Fibroblast of peridontal ligament (primary cell): ENCODE data around the gene CABP4.

Source experiments
- DNase-seq: peaks from one replicate; pipeline ENCODE4 v3.0.0-alpha.2; 2010; ENCODE audit errors: extremely low read depth

Gene CABP4

GRCh38 chr11:67455054-67455453 lies at the start of gene CABP4:
CABP4 (plus strand) TSS chr11:67455354; CDS start chr11:67455424, 70 bp downstream.
- no peak for DNase-seq

- DNase-seq: no peak
Observed at GRCh38 chr11:67405688-67406339, 49.3 kb upstream of the CABP4 start.

GRCh38 chr11:67406420-67406968 lies 48.7 kb upstream of the CABP4 start:
- DNase-seq: no peak

- no peak for DNase-seq
Observed at GRCh38 chr11:67406969-67407687, 48.0 kb upstream of the CABP4 start.

GRCh38 chr11:67407688-67408163 lies 47.4 kb upstream of the CABP4 start:
- DNase-seq: no peak

- no peak for DNase-seq
Observed at GRCh38 chr11:67408437-67409200, 46.5 kb upstream of the CABP4 start.

- DNase-seq: no peak
Observed at GRCh38 chr11:67409261-67409666, 45.9 kb upstream of the CABP4 start.

GRCh38 chr11:67409781-67410368 lies 45.3 kb upstream of the CABP4 start:
- no peak for DNase-seq

GRCh38 chr11:67410369-67410831 lies 44.8 kb upstream of the CABP4 start:
- no peak for DNase-seq

- no peak for DNase-seq
Observed at GRCh38 chr11:67410984-67411784, 44.0 kb upstream of the CABP4 start.

GRCh38 chr11:67411785-67412152 lies 43.4 kb upstream of the CABP4 start:
- no peak for DNase-seq

GRCh38 chr11:67412495-67413179 lies 42.5 kb upstream of the CABP4 start:
- DNase-seq: no peak

GRCh38 chr11:67413266-67413849 lies 41.8 kb upstream of the CABP4 start:
- DNase-seq: no peak

- no peak for DNase-seq
Observed at GRCh38 chr11:67415501-67416304, 39.5 kb upstream of the CABP4 start, which contains the start of gene CARNS1. CARNS1 (plus strand) TSS chr11:67415678; CDS start chr11:67416200, 522 bp downstream.

- DNase-seq: peak; percentile 20
Observed at GRCh38 chr11:67416416-67417335, 38.5 kb upstream of the CABP4 start.

GRCh38 chr11:67417425-67417824 lies 37.7 kb upstream of the CABP4 start:
- no peak for DNase-seq

GRCh38 chr11:67418476-67419281 lies 36.5 kb upstream of the CABP4 start:
- DNase-seq: no peak
